GM12865 (cell line): Measurements from ENCODE around the gene TBC1D9.

Source experiments
- DNase-seq: peaks from one replicate; pipeline ENCODE4 v3.0.0; 2010; ENCODE audit warnings: low read depth
- H3K4me3 ChIP-seq: 2 replicates; pipeline ENCODE4 v1.5.1; 2011; ENCODE audit warnings: mild to moderate bottlenecking, low read depth, low read length, control low read depth
- CTCF ChIP-seq: IDR thresholded peaks from 2 replicates; pipeline ENCODE4 v1.5.1; 2011; ENCODE audit warnings: low read length, control low read depth, low read depth, inconsistent platforms; ENCODE audit not compliant: insufficient read depth; ENCODE audit errors: missing control alignments

Gene TBC1D9

GRCh38 chr4:140705625-140706275 lies 50.4 kb downstream of the TBC1D9 start:
- H3K4me3 ChIP-seq = no peak overlapping the region
- TF ChIP-seq CTCF = no peak
- no peak for DNase-seq

GRCh38 chr4:140704964-140705363 lies 51.2 kb downstream of the TBC1D9 start:
- DNase-seq = peak; percentile 13
- TF ChIP-seq CTCF = no peak
- no peak overlapping the region for H3K4me3 ChIP-seq

- no peak for DNase-seq
- TF ChIP-seq CTCF = no peak
- H3K4me3 ChIP-seq = no peak overlapping the region
Measured at GRCh38 chr4:140704392-140704960, 51.7 kb downstream of the TBC1D9 start.

GRCh38 chr4:140703463-140703862 lies 52.7 kb downstream of the TBC1D9 start:
- no peak overlapping the region for H3K4me3 ChIP-seq
- DNase-seq = no peak
- TF ChIP-seq CTCF = no peak

GRCh38 chr4:140702096-140702757 lies 54.0 kb downstream of the TBC1D9 start:
- DNase-seq = no peak
- TF ChIP-seq CTCF = no peak
- no peak overlapping the region for H3K4me3 ChIP-seq

GRCh38 chr4:140701071-140701470 lies 55.1 kb downstream of the TBC1D9 start:
- TF ChIP-seq CTCF = no peak
- no peak for DNase-seq
- H3K4me3 ChIP-seq = no peak overlapping the region
